ENCODE measurements around the gene SLC35E2B.

SLC35E2B gene

GRCh38 chr1:1687846-1688245, 4.7 kb downstream of the SLC35E2B start:
- no peaks in the 10 kb centered on the region for H4K20me1 ChIP-seq (ENCODE audit: insufficient read depth, low read length)
- no peak overlapping the region for H3K9ac ChIP-seq (ENCODE audit: low read length)
- no peaks in the 10 kb centered on the region for H3F3A ChIP-seq (ENCODE audit: insufficient read depth, low read length)
- peaks cover 13% of the 10 kb centered on the region for H3K4me1 ChIP-seq (ENCODE audit: insufficient read depth, low read length, severe bottlenecking)
- no peaks in the 10 kb centered on the region for H3K36me3 ChIP-seq (ENCODE audit: insufficient read depth, low read length)
- no peak for TF ChIP-seq CTCF (IDR thresholded peaks at IDR 0.05; ENCODE audit: low read length)
- no peak for TF ChIP-seq EZH2 (IDR thresholded peaks at IDR 0.05; ENCODE audit: borderline replicate concordance, low read length)
- no peaks in the 10 kb centered on the region for H3K9me3 ChIP-seq (ENCODE audit: low read length)
- no peak overlapping the region for H3K4me3 ChIP-seq (ENCODE audit: low read depth, low read length, poor library complexity, severe bottlenecking)
- H2AFZ ChIP-seq (ENCODE audit: low read length): no peak overlapping the region
- no peaks in the 10 kb centered on the region for H3K9me2 ChIP-seq (ENCODE audit: low read depth, low read length)
- H3K79me2 ChIP-seq (ENCODE audit: insufficient read depth, low read length): no peaks in the 10 kb centered on the region
- no peaks in the 10 kb centered on the region for H3K27me3 ChIP-seq (ENCODE audit: insufficient read depth, low read length)
- H3K4me2 ChIP-seq (ENCODE audit: low read length): no peak overlapping the region
- no peak overlapping the region for H3K27ac ChIP-seq (ENCODE audit: low read depth, low read length, poor library complexity, severe bottlenecking)

GRCh38 chr1:1684031-1684681, 8.4 kb downstream of the SLC35E2B start:
- Histone ChIP-seq H2AFZ (ENCODE audit: low read length) (no peak overlapping the region), H3K4me1 (ENCODE audit: insufficient read depth, low read length, severe bottlenecking) (peaks cover 16% of the 10 kb centered on the region), H3K4me3 (ENCODE audit: low read depth, low read length, poor library complexity, severe bottlenecking) (no peak overlapping the region), H3K79me2 (ENCODE audit: insufficient read depth, low read length) (no peaks in the 10 kb centered on the region), H3K4me2 (ENCODE audit: low read length) (no peak overlapping the region), H3K27me3 (ENCODE audit: insufficient read depth, low read length) (no peaks in the 10 kb centered on the region), H4K20me1 (ENCODE audit: insufficient read depth, low read length) (no peaks in the 10 kb centered on the region), H3K36me3 (ENCODE audit: insufficient read depth, low read length) (no peaks in the 10 kb centered on the region), H3F3A (ENCODE audit: insufficient read depth, low read length) (no peaks in the 10 kb centered on the region), H3K27ac (ENCODE audit: low read depth, low read length, poor library complexity, severe bottlenecking) (no peak overlapping the region), H3K9me3 (ENCODE audit: low read length) (no peaks in the 10 kb centered on the region), H3K9me2 (ENCODE audit: low read depth, low read length) (no peaks in the 10 kb centered on the region), H3K9ac (ENCODE audit: low read length) (no peak overlapping the region)
- TF ChIP-seq EZH2 (IDR thresholded peaks at IDR 0.05; ENCODE audit: borderline replicate concordance, low read length) (no peak), CTCF (IDR thresholded peaks at IDR 0.05; ENCODE audit: low read length) (no peak)

GRCh38 chr1:1683104-1683905, 9.3 kb downstream of the SLC35E2B start:
- TF ChIP-seq EZH2 (IDR thresholded peaks at IDR 0.05; ENCODE audit: borderline replicate concordance, low read length): no peak
- no peak for TF ChIP-seq CTCF (IDR thresholded peaks at IDR 0.05; ENCODE audit: low read length)
- H3K79me2 ChIP-seq (ENCODE audit: insufficient read depth, low read length): no peaks in the 10 kb centered on the region
- H3K36me3 ChIP-seq (ENCODE audit: insufficient read depth, low read length): no peaks in the 10 kb centered on the region
- H3K9me3 ChIP-seq (ENCODE audit: low read length): no peaks in the 10 kb centered on the region
- H4K20me1 ChIP-seq (ENCODE audit: insufficient read depth, low read length): no peaks in the 10 kb centered on the region
- H3K9ac ChIP-seq (ENCODE audit: low read length): no peak overlapping the region
- H3K27me3 ChIP-seq (ENCODE audit: insufficient read depth, low read length): no peaks in the 10 kb centered on the region
- H3K4me3 ChIP-seq (ENCODE audit: low read depth, low read length, poor library complexity, severe bottlenecking): no peak overlapping the region
- H3K27ac ChIP-seq (ENCODE audit: low read depth, low read length, poor library complexity, severe bottlenecking): no peak overlapping the region
- H3F3A ChIP-seq (ENCODE audit: insufficient read depth, low read length): no peaks in the 10 kb centered on the region
- H2AFZ ChIP-seq (ENCODE audit: low read length): no peak overlapping the region
- H3K4me2 ChIP-seq (ENCODE audit: low read length): no peak overlapping the region
- no peaks in the 10 kb centered on the region for H3K9me2 ChIP-seq (ENCODE audit: low read depth, low read length)
- peaks cover 25% of the 10 kb centered on the region for H3K4me1 ChIP-seq (ENCODE audit: insufficient read depth, low read length, severe bottlenecking)
